ENCODE measurements around the gene PDE4C. TPM values are rescaled to one million over a fixed set of nuclear protein-coding genes. Genes with fewer than 3 reads are reported as not detected.

Gene PDE4C
- total and polyA plus RNA-seq, 2 donors (not counting 1 experiment from before 2014, with no cell fraction given), result 0.35 to 2.0 TPM

- peaks cover 21% of the 10 kb centered on the region for H3K4me1 ChIP-seq (ENCODE audit: control insufficient read depth, extremely low read depth, insufficient read depth, low read length)
- peak overlapping the region; percentile 96 for H3K4me2 ChIP-seq (ENCODE audit: extremely low read depth, insufficient read depth, low read length)
- H4K20me1 ChIP-seq (ENCODE audit: control insufficient read depth, extremely low read depth, insufficient read depth, low read length), result no peaks in the 10 kb centered on the region
- peak overlapping the region; percentile 74 to 97 (median 91) for H3K4me3 ChIP-seq (replicated peaks in 1 of 4; ENCODE audit: control extremely low read depth in 1 of 4, insufficient read depth in 1 of 4, low read depth in 3 of 4, low read length in 4 of 4)
- H3K79me2 ChIP-seq (ENCODE audit: control insufficient read depth, insufficient read depth, low read length), result peaks cover 14% of the 10 kb centered on the region
- DNase-seq (ENCODE audit: low read depth in 2 of 2), result no peak
- H3K36me3 ChIP-seq (ENCODE audit: control insufficient read depth, insufficient read depth, low read length), result peaks cover 12% of the 10 kb centered on the region
- peak overlapping the region; percentile 92 for H3K9ac ChIP-seq (ENCODE audit: insufficient read depth, low read length)
- no peaks in the 10 kb centered on the region for H3K9me3 ChIP-seq (ENCODE audit: control insufficient read depth, insufficient read depth, low read depth, low read length)
- H2AFZ ChIP-seq (ENCODE audit: low read length), result no peak overlapping the region
- no peaks in the 10 kb centered on the region for H3K27me3 ChIP-seq (ENCODE audit: control insufficient read depth, insufficient read depth, low read length)
- H3K27ac ChIP-seq (ENCODE audit: insufficient read depth, low read length), result peak overlapping the region; percentile 92
- peak; percentile 33 to 41 for TF ChIP-seq CTCF (conservative IDR thresholded peaks at IDR 0.05 in 1 of 2, IDR thresholded peaks at IDR 0.05 in 1 of 2; ENCODE audit: low read depth in 1 of 2, low read length in 2 of 2)
- no peak for TF ChIP-seq EZH2 (IDR thresholded peaks at IDR 0.05; ENCODE audit: low read length, missing control alignments)
Measured at GRCh38 chr19:18202778-18203407, 23.3 kb downstream of the PDE4C start.

- Histone ChIP-seq H2AFZ (ENCODE audit: low read length) (no peak overlapping the region), H3K36me3 (ENCODE audit: control insufficient read depth, insufficient read depth, low read length) (peaks cover 13% of the 10 kb centered on the region), H3K4me2 (ENCODE audit: extremely low read depth, insufficient read depth, low read length) (peak overlapping the region; percentile 96), H4K20me1 (ENCODE audit: control insufficient read depth, extremely low read depth, insufficient read depth, low read length) (no peaks in the 10 kb centered on the region), H3K9ac (ENCODE audit: insufficient read depth, low read length) (no peak overlapping the region), H3K4me1 (ENCODE audit: control insufficient read depth, extremely low read depth, insufficient read depth, low read length) (peaks cover 21% of the 10 kb centered on the region), H3K27me3 (ENCODE audit: control insufficient read depth, insufficient read depth, low read length) (no peaks in the 10 kb centered on the region), H3K27ac (ENCODE audit: insufficient read depth, low read length) (no peak overlapping the region), H3K9me3 (ENCODE audit: control insufficient read depth, insufficient read depth, low read depth, low read length) (no peaks in the 10 kb centered on the region), H3K79me2 (ENCODE audit: control insufficient read depth, insufficient read depth, low read length) (peaks cover 14% of the 10 kb centered on the region), H3K4me3 (replicated peaks in 1 of 4; ENCODE audit: control extremely low read depth in 1 of 4, insufficient read depth in 1 of 4, low read depth in 3 of 4, low read length in 4 of 4) (no peak overlapping the region)
- DNase-seq (ENCODE audit: low read depth in 2 of 2), result no peak
- TF ChIP-seq CTCF (conservative IDR thresholded peaks at IDR 0.05 in 1 of 2, IDR thresholded peaks at IDR 0.05 in 1 of 2; ENCODE audit: low read depth in 1 of 2, low read length in 2 of 2) (no peak), EZH2 (IDR thresholded peaks at IDR 0.05; ENCODE audit: low read length, missing control alignments) (no peak)
Measured at GRCh38 chr19:18202397-18202777, 23.9 kb downstream of the PDE4C start.

DNA sequence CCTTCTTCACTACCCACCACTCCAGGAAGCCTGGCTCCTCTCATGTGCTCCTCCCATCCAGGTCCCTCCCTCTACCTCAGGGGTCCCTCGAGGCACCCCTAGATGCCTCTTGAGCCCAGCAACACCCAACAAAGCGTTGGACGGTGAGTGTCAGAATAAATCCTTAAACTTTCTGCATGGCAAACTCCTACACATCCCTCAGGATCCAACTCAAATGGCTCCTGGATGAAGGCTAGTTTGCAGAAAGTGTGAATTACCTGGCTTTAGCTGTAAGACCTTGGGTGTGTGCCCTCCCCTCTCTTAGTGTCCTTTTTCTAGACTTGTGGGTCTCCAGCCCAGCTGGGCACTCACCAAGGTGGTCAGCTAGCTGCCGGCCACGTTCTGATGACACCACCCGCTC is 27.9 kb downstream of the PDE4C start:
- Histone ChIP-seq H3K27ac (ENCODE audit: insufficient read depth, low read length) (no peak overlapping the region), H2AFZ (ENCODE audit: low read length) (no peak overlapping the region), H3K27me3 (ENCODE audit: control insufficient read depth, insufficient read depth, low read length) (no peaks in the 10 kb centered on the region), H3K4me2 (ENCODE audit: extremely low read depth, insufficient read depth, low read length) (no peak overlapping the region), H3K9ac (ENCODE audit: insufficient read depth, low read length) (no peak overlapping the region), H3K79me2 (ENCODE audit: control insufficient read depth, insufficient read depth, low read length) (peaks cover 10% of the 10 kb centered on the region), H3K9me3 (ENCODE audit: control insufficient read depth, insufficient read depth, low read depth, low read length) (no peaks in the 10 kb centered on the region), H3K36me3 (ENCODE audit: control insufficient read depth, insufficient read depth, low read length) (peaks cover 14% of the 10 kb centered on the region), H3K4me1 (ENCODE audit: control insufficient read depth, extremely low read depth, insufficient read depth, low read length) (peaks cover 3% of the 10 kb centered on the region), H4K20me1 (ENCODE audit: control insufficient read depth, extremely low read depth, insufficient read depth, low read length) (no peaks in the 10 kb centered on the region), H3K4me3 (replicated peaks in 1 of 4; ENCODE audit: control extremely low read depth in 1 of 4, insufficient read depth in 1 of 4, low read depth in 3 of 4, low read length in 4 of 4) (no peak overlapping the region)
- TF ChIP-seq EZH2 (IDR thresholded peaks at IDR 0.05; ENCODE audit: low read length, missing control alignments), result no peak
- TF ChIP-seq CTCF (conservative IDR thresholded peaks at IDR 0.05 in 1 of 2, IDR thresholded peaks at IDR 0.05 in 1 of 2; ENCODE audit: low read depth in 1 of 2, low read length in 2 of 2), result no peak
- DNase-seq (ENCODE audit: low read depth in 2 of 2), result no peak

All from fibroblast of lung (primary cell).